Measurements from ENCODE around the gene TRIM27. TPM values are rescaled to one million over a fixed set of nuclear protein-coding genes. Genes with fewer than 3 reads are reported as not detected.
"Not testable (repeated sequence)": the region's sequence is repeated elsewhere in the genome, so short reads cannot be mapped to it uniquely, and the experiment has no call there.

TRIM27 gene
- polyA plus RNA-seq, 1 donor = 101 TPM

- no peak for DNase-seq
These were observed 58.2 kb downstream of the TRIM27 start for GRCh38 chr6:28865401-28866204.

GRCh38 chr6:28864326-28864923, 59.4 kb downstream of the TRIM27 start:
- DNase-seq = no peak

- DNase-seq = peak; percentile 82
These were observed 60.0 kb downstream of the TRIM27 start for GRCh38 chr6:28863604-28864325.

- DNase-seq = no peak
These were observed 61.7 kb downstream of the TRIM27 start for GRCh38 chr6:28862077-28862476.

- no peak for DNase-seq
These were observed 62.4 kb downstream of the TRIM27 start for GRCh38 chr6:28861339-28861738.

GRCh38 chr6:28860581-28860980, 63.2 kb downstream of the TRIM27 start:
- no peak for DNase-seq

GRCh38 chr6:28858963-28859362, 64.8 kb downstream of the TRIM27 start:
- DNase-seq = no peak

GRCh38 chr6:28856620-28857005, 67.2 kb downstream of the TRIM27 start:
- no peak for DNase-seq

- not testable (repeated sequence) for DNase-seq
These were observed 69.4 kb downstream of the TRIM27 start for GRCh38 chr6:28854405-28854804.

Other genes with a start within 250 kb of the TRIM27 start
- 7.9 TPM for gene ZNF311, start 81.3 kb upstream of the TRIM27 start, polyA plus RNA-seq (ENCODE audit: insufficient read length)
- gene OR2W1, start 121.2 kb upstream of the TRIM27 start, polyA plus RNA-seq (ENCODE audit: insufficient read length) = not detected
- gene OR2B3, start 163.3 kb upstream of the TRIM27 start, polyA plus RNA-seq (ENCODE audit: insufficient read length) = not detected
- not detected for gene OR2J1, start 175.5 kb upstream of the TRIM27 start, polyA plus RNA-seq (ENCODE audit: insufficient read length)
- gene OR2J3, start 184.1 kb upstream of the TRIM27 start, polyA plus RNA-seq (ENCODE audit: insufficient read length) = not detected
- gene OR2J2, start 246.9 kb upstream of the TRIM27 start, polyA plus RNA-seq (ENCODE audit: insufficient read length) = not detected

Measured in left kidney (tissue), 2 donors.